GM19035 (cell line): ENCODE measurements around the gene CCDC82.

Experiments used
- ATAC-seq: cut with Tn5 transposase; IDR thresholded peaks from one replicate; pipeline ENCODE4 v1.9.1; 2021; ENCODE audit not compliant: unreplicated experiment

CCDC82 gene

GRCh38 chr11:96365493-96365892 is 24.2 kb downstream of the CCDC82 start:
- ATAC-seq, result no peak

GRCh38 chr11:96361778-96362177 is 27.9 kb downstream of the CCDC82 start:
- ATAC-seq, result no peak

- ATAC-seq, result no peak
These were observed 31.4 kb downstream of the CCDC82 start for GRCh38 chr11:96358321-96358720.

GRCh38 chr11:96357794-96358193 is 31.9 kb downstream of the CCDC82 start:
- no peak for ATAC-seq

- no peak for ATAC-seq
These were observed 32.9 kb downstream of the CCDC82 start for GRCh38 chr11:96356848-96357247.

- peak; percentile 85 for ATAC-seq
These were observed 46.6 kb downstream of the CCDC82 start, which contains the start of gene MAML2 for GRCh38 chr11:96342961-96343711. TSS of gene MAML2 (minus strand) at chr11:96343195. CDS start at chr11:96341895, 1,300 bp downstream.

- ATAC-seq, result no peak
These were observed 47.4 kb downstream of the CCDC82 start for GRCh38 chr11:96342014-96342960.

- peak; percentile 26 for ATAC-seq
These were observed 48.3 kb downstream of the CCDC82 start for GRCh38 chr11:96341211-96342013.

- ATAC-seq, result no peak
These were observed 49.2 kb downstream of the CCDC82 start for GRCh38 chr11:96340555-96340885.

- no peak for ATAC-seq
These were observed 49.8 kb downstream of the CCDC82 start for GRCh38 chr11:96339706-96340554.

GRCh38 chr11:96338910-96339705 is 50.6 kb downstream of the CCDC82 start:
- ATAC-seq, result peak; percentile 39

- ATAC-seq, result peak; percentile 30
These were observed 51.9 kb downstream of the CCDC82 start for GRCh38 chr11:96337541-96338431.

GRCh38 chr11:96335388-96335787 is 54.3 kb downstream of the CCDC82 start:
- ATAC-seq, result no peak

- ATAC-seq, result no peak
These were observed 55.5 kb downstream of the CCDC82 start for GRCh38 chr11:96334219-96334618.

GRCh38 chr11:96333191-96333719 is 56.5 kb downstream of the CCDC82 start:
- ATAC-seq, result no peak

GRCh38 chr11:96332126-96332771 is 57.5 kb downstream of the CCDC82 start:
- no peak for ATAC-seq

GRCh38 chr11:96331699-96332116 is 58.0 kb downstream of the CCDC82 start:
- ATAC-seq, result no peak

- ATAC-seq, result no peak
These were observed 59.2 kb downstream of the CCDC82 start for GRCh38 chr11:96330511-96330859.
